ENCODE data around the gene FANCE.

DNA sequence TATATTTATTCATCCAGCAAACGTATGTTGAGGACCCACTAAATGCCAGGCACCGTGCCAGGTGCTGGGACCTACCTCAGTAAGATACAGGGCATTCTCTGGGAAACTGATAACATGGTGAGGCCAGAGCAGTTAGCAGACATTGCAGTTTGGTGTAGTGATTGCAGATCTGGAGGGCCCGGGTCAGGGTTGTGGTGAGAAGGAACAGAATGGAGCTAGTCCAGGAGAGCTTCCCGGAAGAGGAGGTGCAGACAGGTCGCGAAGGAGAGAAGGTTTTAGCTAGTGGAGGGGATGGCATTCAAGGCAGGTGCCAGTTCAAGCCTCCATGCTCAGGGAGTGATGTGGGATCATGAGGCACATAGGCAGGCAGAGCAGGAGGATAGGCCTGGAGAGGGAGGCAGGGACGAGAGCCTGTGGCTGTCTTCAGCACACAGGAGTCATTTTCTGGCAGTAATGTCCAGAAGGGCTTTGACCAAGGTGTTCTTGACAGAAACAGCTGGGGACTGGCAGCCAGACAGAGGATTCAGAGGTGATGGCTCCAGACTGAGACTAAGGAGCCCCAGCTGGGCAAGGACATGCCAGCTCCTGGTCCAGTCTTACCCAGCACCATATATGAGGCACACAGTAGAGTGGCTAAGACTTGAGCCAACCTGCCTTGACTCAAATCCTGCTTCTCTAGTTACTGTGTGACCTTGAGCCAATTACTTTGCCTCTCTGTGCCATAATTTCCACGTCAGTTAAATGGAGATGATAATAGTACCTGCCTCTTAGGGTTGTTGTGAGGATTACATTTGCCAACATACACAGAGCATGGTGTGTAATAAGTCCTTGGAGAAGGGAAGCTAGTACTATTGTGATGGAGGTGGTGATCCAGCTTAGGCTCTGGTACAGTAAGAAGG is 48.3 kb upstream of the FANCE start:
- TF ChIP-seq CTCF (optimal IDR thresholded peaks at IDR 0.05 in 1 of 3, IDR thresholded peaks at IDR 0.05 in 1 of 3, conservative IDR thresholded peaks at IDR 0.05 in 1 of 3; ENCODE audit: extremely low read depth in 1 of 3, insufficient read depth in 2 of 3, low read length in 3 of 3): no peak
- no peak for TF ChIP-seq EZH2 (IDR thresholded peaks at IDR 0.05; ENCODE audit: low read length)
